ENCODE data around the gene GTPBP6. TPM values are rescaled to one million over a fixed set of nuclear protein-coding genes. Genes with fewer than 3 reads are reported as not detected.

GTPBP6 gene
- total RNA-seq, 1 experiment from 2014 or later = 72.4 TPM

- POLR2A ChIA-PET = no interaction called here
- H3K27ac Mint-ChIP-seq (ENCODE audit: unreplicated experiment) = no peak overlapping the region
- H3K4me1 ChIP-seq = no peaks in the 10 kb centered on the region
- no peak overlapping the region for H3K4me3 Mint-ChIP-seq (ENCODE audit: unreplicated experiment)
- BruUV-seq (replicated peaks) = no TSS peak
- no peaks in the 10 kb centered on the region for H3K27me3 ChIP-seq (replicated peaks; ENCODE audit: control insufficient read depth, insufficient read depth, low read length)
- H3K4me3 ChIP-seq (ENCODE audit: low read depth, low read length) = no peak overlapping the region
- H3K9me3 Mint-ChIP-seq (ENCODE audit: unreplicated experiment) = peaks cover 9% of the 10 kb centered on the region
- intact Hi-C loops (cut with micrococcal nuclease; ENCODE audit: unreplicated experiment) = no loop called here
- no peak for TF ChIP-seq CTCF (IDR thresholded peaks at IDR 0.05; ENCODE audit: insufficient read depth in 1 of 2, low read depth in 1 of 2, low read length in 1 of 2, severe bottlenecking in 1 of 2, unreplicated experiment in 1 of 2)
- CTCF ChIA-PET = no interaction called here
- no peaks in the 10 kb centered on the region for H3K4me1 Mint-ChIP-seq (ENCODE audit: low read depth, unreplicated experiment)
- no peaks in the 10 kb centered on the region for H3K27me3 Mint-ChIP-seq (ENCODE audit: insufficient read depth, unreplicated experiment)
- DNase-seq = no peak
- peaks cover 68% of the 10 kb centered on the region for H3K36me3 Mint-ChIP-seq (ENCODE audit: insufficient read depth, unreplicated experiment)
- H3K36me3 ChIP-seq (ENCODE audit: control insufficient read depth, insufficient read depth, low read length) = peaks cover 3% of the 10 kb centered on the region
- peaks cover 9% of the 10 kb centered on the region; the same call in 1 of the 2 replicates for H3K9me3 ChIP-seq
These were observed 39.3 kb upstream of the GTPBP6 start for GRCh38 chrX:357693-358471.

GRCh38 chrX:357035-357692 is 38.6 kb upstream of the GTPBP6 start:
- peaks cover 61% of the 10 kb centered on the region for H3K36me3 Mint-ChIP-seq (ENCODE audit: insufficient read depth, unreplicated experiment)
- POLR2A ChIA-PET = no interaction called here
- BruUV-seq (replicated peaks) = no TSS peak

More at GRCh38 chrX:357035-357692, 38.6 kb upstream of the GTPBP6 start:
- Mint-ChIP-seq H3K27me3 (ENCODE audit: insufficient read depth, unreplicated experiment) (no peaks in the 10 kb centered on the region), H3K4me3 (ENCODE audit: unreplicated experiment) (no peak overlapping the region), H3K27ac (ENCODE audit: unreplicated experiment) (no peak overlapping the region), H3K9me3 (ENCODE audit: unreplicated experiment) (peaks cover 3% of the 10 kb centered on the region), H3K4me1 (ENCODE audit: low read depth, unreplicated experiment) (no peaks in the 10 kb centered on the region)
- H3K4me3 ChIP-seq (ENCODE audit: low read depth, low read length) = no peak overlapping the region
- no peaks in the 10 kb centered on the region for H3K4me1 ChIP-seq
- H3K9me3 ChIP-seq = peaks cover 9% of the 10 kb centered on the region; the same call in 1 of the 2 replicates
- intact Hi-C loops (cut with micrococcal nuclease; ENCODE audit: unreplicated experiment) = no loop called here
- DNase-seq = no peak
- CTCF ChIA-PET = no interaction called here
- H3K36me3 ChIP-seq (ENCODE audit: control insufficient read depth, insufficient read depth, low read length) = peaks cover 3% of the 10 kb centered on the region
- no peaks in the 10 kb centered on the region for H3K27me3 ChIP-seq (replicated peaks; ENCODE audit: control insufficient read depth, insufficient read depth, low read length)
- TF ChIP-seq CTCF (IDR thresholded peaks at IDR 0.05; ENCODE audit: insufficient read depth in 1 of 2, low read depth in 1 of 2, low read length in 1 of 2, severe bottlenecking in 1 of 2, unreplicated experiment in 1 of 2) = no peak

Data from Caco-2 (cell line).